Measurements from ENCODE around the gene HSPA1B. TPM values are rescaled to one million over a fixed set of nuclear protein-coding genes. Genes with fewer than 3 reads are reported as not detected.

HSPA1B gene
- total and polyA plus RNA-seq, 2 of the 4 experiments (the other 2 are of a cell fraction): 61.1 to 93.6 TPM

DNA sequence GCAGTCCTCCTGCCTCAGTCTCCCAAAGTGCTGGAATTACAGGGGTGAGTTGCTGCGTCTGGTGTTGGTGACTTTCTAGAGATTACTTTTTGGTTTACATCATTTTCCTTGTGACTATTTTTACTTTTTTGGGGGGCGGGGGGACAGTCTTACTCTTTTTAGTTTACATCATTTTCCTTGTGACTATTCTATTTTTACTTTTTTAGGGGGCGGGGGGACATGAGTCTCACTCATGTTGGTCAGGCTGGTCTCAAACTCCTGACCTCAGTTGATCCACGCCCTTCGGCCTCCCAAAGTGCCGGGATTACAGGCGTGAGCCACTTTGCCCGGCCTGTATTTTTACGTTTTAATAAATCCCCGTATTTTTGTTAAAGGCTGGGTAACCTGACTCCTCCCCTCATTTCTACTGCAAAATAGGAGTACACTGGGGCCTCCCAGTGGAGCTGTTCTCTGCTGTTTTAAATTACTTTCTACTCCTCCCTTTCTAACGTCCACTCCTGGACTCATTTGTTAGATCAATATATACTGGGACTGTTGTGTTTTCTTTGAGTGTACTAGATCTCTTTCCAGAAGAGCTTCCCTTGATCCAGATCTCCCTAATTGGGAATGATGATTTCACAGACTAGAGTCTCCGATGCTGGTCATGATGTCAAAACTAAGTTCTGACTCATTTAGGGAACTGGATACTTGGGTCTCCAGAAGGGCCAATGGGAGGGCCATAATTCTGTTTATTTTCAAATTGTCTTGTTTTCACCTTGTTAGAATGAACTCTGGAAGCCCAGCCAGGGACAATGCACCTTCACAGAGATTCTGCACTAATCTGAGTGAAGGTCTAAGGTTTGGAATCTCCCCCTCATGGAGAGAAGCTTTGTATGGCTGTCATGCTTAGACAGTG lies 9.2 kb downstream of the HSPA1B start:
- Histone ChIP-seq H4K8ac (ENCODE audit: low read depth in 2 of 2, low read length in 2 of 2) (peak overlapping the region in 1 of 2 experiments; percentile 57; a peak in 1 of 4 replicates), H3K36me3 (ENCODE audit: control insufficient read depth, insufficient read depth, low read length) (peaks cover 43% of the 10 kb centered on the region), H3K9ac (ENCODE audit: low read depth, low read length) (peak overlapping the region; percentile 98), H3K79me1 (ENCODE audit: low read depth in 1 of 2, low read length in 2 of 2) (peaks cover 23 to 43% of the 10 kb centered on the region in 2 experiments; a peak in 3 of 4 replicates), H3K14ac (replicated peaks; ENCODE audit: low read depth, low read length) (peak overlapping the region; percentile 82), H3K18ac (ENCODE audit: low read depth, low read length) (no peak overlapping the region), H3K23ac (ENCODE audit: low read depth, low read length) (peak overlapping the region; percentile 83), H3K4ac (ENCODE audit: low read depth, low read length) (peak overlapping the region; percentile 4; the same call in 1 of the 2 replicates), H3K27me3 (ENCODE audit: control insufficient read depth, insufficient read depth, low read length) (no peaks in the 10 kb centered on the region), H3K27ac (ENCODE audit: insufficient read depth, low read length) (peak overlapping the region; percentile 79), H3K4me2 (ENCODE audit: low read depth, low read length) (peak overlapping the region; percentile 94), H3K9me3 (ENCODE audit: control insufficient read depth, insufficient read depth, low read length) (no peaks in the 10 kb centered on the region), H2AK9ac (replicated peaks; ENCODE audit: low read depth, low read length, poor library complexity) (peak overlapping the region; percentile 6), H3K9me1 (ENCODE audit: insufficient read depth, low read length) (peaks cover 7% of the 10 kb centered on the region; the same call in 1 of the 2 replicates), H4K5ac (ENCODE audit: low read depth, low read length) (no peak overlapping the region), H2BK120ac (ENCODE audit: low read depth, low read length) (no peak overlapping the region), H2AFZ (replicated peaks; ENCODE audit: low read length, poor library complexity) (no peak overlapping the region), H3K4me1 (ENCODE audit: control insufficient read depth, insufficient read depth, low read length) (peaks cover 11% of the 10 kb centered on the region), H2BK15ac (ENCODE audit: low read depth, low read length) (no peak overlapping the region), H3K4me3 (ENCODE audit: insufficient read depth, low read depth, low read length) (peak overlapping the region; percentile 93), H4K20me1 (ENCODE audit: insufficient read depth, low read length) (peaks cover 50% of the 10 kb centered on the region), H2AK5ac (ENCODE audit: low read depth, low read length) (peak overlapping the region; percentile 41; the same call in 1 of the 2 replicates), H4K91ac (ENCODE audit: insufficient read depth, low read depth, low read length) (0 out of 2 replicates have a peak overlapping the region, but pooled peaks have one; percentile 3), H2BK5ac (ENCODE audit: low read depth, low read length, poor library complexity, severe bottlenecking) (peak overlapping the region; percentile 52), H3K56ac (ENCODE audit: extremely low read depth, insufficient read depth, low read length) (peak overlapping the region; percentile 49; the same call in 1 of the 2 replicates), H2BK20ac (ENCODE audit: low read depth, low read length) (no peak overlapping the region)
- 27% methylated on average over 4 of the region's 12 CpGs; no CpG with 5 or more reads in 1 of the 2 experiments for WGBS, 2 experiments (ENCODE audit: extremely low coverage in 2 of 2, insufficient read length in 1 of 2)
- ATAC-seq (ENCODE audit: low read depth) (peak; percentile 25), DNase-seq (peak; percentile 67)
- ChIA-PET POLR2A (ENCODE audit: unreplicated experiment) (interaction anchor here (0.7 to 0.8 kb wide), 2 partner anchors 20 to 26 kb away, joined by 3 to 13 read pairs; partner anchors contain the start of gene NEU1), CTCF (interaction anchor here (0.6 kb wide), 1 partner anchor 140 kb away, joined by 4 read pairs; no protein-coding TSS in a partner anchor)
- no TSS peak for BruUV-seq (replicated peaks)
- dilution Hi-C loops (cut with HindIII; ENCODE audit: low sequenced_read_pairs, unreplicated experiment) (no loop called here), in situ Hi-C loops (cut with MboI; ENCODE audit: low sequenced_read_pairs) (loop anchor here (10.0 kb wide), 2 partner anchors 152 to 292 kb away; partner anchors contain the start of genes ATP6V1G2, DDX39B, LY6G5C and NFKBIL1), intact Hi-C loops (cut with micrococcal nuclease) (no loop called here)
- TF ChIP-seq RFX5 (IDR thresholded peaks at IDR 0.05; ENCODE audit: low read depth, low read length): no peak
- TF ChIP-seq RCOR1 (IDR thresholded peaks at IDR 0.05; ENCODE audit: insufficient replicate concordance, low read length): no peak
- TF ChIP-seq, protein P1, sequence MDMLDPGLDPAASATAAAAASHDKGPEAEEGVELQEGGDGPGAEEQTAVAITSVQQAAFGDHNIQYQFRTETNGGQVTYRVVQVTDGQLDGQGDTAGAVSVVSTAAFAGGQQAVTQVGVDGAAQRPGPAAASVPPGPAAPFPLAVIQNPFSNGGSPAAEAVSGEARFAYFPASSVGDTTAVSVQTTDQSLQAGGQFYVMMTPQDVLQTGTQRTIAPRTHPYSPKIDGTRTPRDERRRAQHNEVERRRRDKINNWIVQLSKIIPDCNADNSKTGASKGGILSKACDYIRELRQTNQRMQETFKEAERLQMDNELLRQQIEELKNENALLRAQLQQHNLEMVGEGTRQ (IDR thresholded peaks at IDR 0.05; ENCODE audit: low read depth, low read length): no peak
- 0 out of 2 replicates have a peak, but pooled peaks have one; percentile 21 for TF ChIP-seq FOS (IDR thresholded peaks at IDR 0.05; ENCODE audit: low read depth, low read length)
- 0 out of 2 replicates have a peak, but pooled peaks have one; percentile 5 for TF ChIP-seq RAD21 (IDR thresholded peaks at IDR 0.05; ENCODE audit: low read length)
- TF ChIP-seq NFE2L2 (IDR thresholded peaks at IDR 0.05; ENCODE audit: low read depth, low read length): no peak
- no peak for TF ChIP-seq BHLHE40 (IDR thresholded peaks at IDR 0.05; ENCODE audit: low read depth, low read length)
- TF ChIP-seq, protein P2, sequence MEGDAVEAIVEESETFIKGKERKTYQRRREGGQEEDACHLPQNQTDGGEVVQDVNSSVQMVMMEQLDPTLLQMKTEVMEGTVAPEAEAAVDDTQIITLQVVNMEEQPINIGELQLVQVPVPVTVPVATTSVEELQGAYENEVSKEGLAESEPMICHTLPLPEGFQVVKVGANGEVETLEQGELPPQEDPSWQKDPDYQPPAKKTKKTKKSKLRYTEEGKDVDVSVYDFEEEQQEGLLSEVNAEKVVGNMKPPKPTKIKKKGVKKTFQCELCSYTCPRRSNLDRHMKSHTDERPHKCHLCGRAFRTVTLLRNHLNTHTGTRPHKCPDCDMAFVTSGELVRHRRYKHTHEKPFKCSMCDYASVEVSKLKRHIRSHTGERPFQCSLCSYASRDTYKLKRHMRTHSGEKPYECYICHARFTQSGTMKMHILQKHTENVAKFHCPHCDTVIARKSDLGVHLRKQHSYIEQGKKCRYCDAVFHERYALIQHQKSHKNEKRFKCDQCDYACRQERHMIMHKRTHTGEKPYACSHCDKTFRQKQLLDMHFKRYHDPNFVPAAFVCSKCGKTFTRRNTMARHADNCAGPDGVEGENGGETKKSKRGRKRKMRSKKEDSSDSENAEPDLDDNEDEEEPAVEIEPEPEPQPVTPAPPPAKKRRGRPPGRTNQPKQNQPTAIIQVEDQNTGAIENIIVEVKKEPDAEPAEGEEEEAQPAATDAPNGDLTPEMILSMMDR (conservative IDR thresholded peaks at IDR 0.05; ENCODE audit: low read depth, low read length): peak; percentile 25; the same call in 1 of the 2 replicates
- TF ChIP-seq SMC3 (IDR thresholded peaks at IDR 0.05; ENCODE audit: low read depth, low read length): 0 out of 2 replicates have a peak, but pooled peaks have one; percentile 2
- TF ChIP-seq MXI1 (IDR thresholded peaks at IDR 0.05; ENCODE audit: borderline replicate concordance, low read depth, low read length): no peak
- no peak for TF ChIP-seq POLR2A (IDR thresholded peaks at IDR 0.05; ENCODE audit: low read depth, low read length)
- TF ChIP-seq CEBPB (IDR thresholded peaks at IDR 0.05; ENCODE audit: low read depth, low read length): no peak
- no peak for TF ChIP-seq CHD1 (IDR thresholded peaks at IDR 0.05; ENCODE audit: low read depth, low read length)
- TF ChIP-seq MAZ (IDR thresholded peaks at IDR 0.05; ENCODE audit: borderline replicate concordance, low read depth, low read length): no peak

Measured in IMR-90 (cell line).